ENCODE results near the gene DAPP1.

DAPP1 gene

DNA sequence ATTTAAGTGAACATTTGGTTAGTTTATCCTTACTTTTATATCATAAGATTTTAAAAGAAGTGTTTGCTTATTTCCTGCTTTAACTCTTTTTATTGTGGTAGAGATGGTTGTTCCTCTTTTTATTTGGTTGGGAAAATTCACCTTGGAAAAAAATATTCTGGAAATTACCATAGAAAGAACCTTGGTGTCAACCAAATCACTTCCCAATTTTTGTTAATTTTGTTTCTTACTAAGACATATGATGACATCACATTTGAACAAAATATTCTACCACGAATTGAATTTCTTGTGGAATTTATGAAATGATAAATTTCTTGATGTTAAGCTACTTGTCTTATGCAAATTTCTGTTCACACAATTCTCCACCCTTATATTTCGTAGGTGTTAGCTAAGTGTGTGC is 43.9 kb downstream of the DAPP1 start:
- no peak overlapping the region for H3K4me3 ChIP-seq (ENCODE audit: low read length)
- DNase-seq (ENCODE audit: low read depth) = no peak
- TF ChIP-seq, protein P1, sequence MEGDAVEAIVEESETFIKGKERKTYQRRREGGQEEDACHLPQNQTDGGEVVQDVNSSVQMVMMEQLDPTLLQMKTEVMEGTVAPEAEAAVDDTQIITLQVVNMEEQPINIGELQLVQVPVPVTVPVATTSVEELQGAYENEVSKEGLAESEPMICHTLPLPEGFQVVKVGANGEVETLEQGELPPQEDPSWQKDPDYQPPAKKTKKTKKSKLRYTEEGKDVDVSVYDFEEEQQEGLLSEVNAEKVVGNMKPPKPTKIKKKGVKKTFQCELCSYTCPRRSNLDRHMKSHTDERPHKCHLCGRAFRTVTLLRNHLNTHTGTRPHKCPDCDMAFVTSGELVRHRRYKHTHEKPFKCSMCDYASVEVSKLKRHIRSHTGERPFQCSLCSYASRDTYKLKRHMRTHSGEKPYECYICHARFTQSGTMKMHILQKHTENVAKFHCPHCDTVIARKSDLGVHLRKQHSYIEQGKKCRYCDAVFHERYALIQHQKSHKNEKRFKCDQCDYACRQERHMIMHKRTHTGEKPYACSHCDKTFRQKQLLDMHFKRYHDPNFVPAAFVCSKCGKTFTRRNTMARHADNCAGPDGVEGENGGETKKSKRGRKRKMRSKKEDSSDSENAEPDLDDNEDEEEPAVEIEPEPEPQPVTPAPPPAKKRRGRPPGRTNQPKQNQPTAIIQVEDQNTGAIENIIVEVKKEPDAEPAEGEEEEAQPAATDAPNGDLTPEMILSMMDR (conservative IDR thresholded peaks at IDR 0.05; ENCODE audit: low read depth, low read length) = no peak

DNA sequence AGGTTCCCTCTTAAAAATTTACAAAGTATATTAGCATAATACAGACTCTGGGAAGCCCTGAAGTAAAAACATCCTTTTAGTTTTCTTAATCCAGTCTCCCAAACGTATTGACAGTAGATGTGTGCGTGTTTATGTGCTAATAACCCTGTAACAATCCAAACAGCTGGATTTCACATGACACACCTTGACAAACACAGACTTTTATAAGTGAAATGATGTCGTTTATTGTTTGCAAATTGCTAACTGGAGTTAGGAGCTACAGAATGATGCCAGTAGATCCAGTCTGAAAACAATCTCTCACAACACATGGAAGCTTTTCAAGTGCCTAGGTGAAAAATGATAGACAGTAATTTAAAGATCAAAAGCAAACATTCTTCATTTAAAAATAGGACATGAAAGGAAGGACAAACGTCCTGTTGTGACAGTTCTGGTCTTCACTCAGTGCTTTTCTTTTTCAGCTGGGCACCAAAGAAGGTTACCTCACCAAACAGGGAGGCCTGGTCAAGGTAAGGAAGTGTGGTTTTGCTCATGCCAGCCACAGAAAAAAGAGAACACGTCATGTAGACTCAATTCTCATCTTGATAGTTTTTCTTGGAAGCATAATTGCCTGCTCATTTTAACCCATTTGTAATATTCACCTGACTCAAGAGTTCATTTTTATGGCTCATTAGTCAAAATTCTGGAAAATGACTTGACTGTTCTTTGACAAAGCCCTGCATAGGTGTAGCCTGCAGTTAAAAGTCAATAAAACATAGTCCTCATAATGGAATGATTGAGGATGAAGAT is 44.7 kb downstream of the DAPP1 start:
- no peak for DNase-seq (ENCODE audit: low read depth)
- TF ChIP-seq, protein P1 (conservative IDR thresholded peaks at IDR 0.05; ENCODE audit: low read depth, low read length) = no peak
- H3K4me3 ChIP-seq (ENCODE audit: low read length) = no peak overlapping the region

DNA sequence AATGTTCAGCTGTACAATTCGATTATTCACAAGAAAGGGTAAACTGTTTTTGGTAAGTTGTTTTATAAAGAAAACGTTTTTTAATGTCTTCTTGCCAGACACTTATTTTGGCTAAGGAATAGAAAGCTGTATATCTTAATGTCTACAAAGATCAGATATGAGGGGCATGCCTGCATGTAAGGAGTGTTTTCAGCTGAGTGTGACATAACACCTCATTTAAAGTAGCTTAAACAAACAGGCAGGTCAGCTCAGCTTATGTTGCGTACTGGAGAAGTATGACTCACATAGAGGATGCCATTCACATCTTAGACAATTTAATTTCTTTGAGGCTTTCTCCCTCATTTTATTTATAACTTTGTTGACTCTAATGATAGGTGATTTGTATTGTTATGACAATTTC is 47.2 kb downstream of the DAPP1 start:
- TF ChIP-seq, protein P1 (conservative IDR thresholded peaks at IDR 0.05; ENCODE audit: low read depth, low read length) = no peak
- no peak overlapping the region for H3K4me3 ChIP-seq (ENCODE audit: low read length)
- peak; percentile 51 for DNase-seq (ENCODE audit: low read depth)

DNA sequence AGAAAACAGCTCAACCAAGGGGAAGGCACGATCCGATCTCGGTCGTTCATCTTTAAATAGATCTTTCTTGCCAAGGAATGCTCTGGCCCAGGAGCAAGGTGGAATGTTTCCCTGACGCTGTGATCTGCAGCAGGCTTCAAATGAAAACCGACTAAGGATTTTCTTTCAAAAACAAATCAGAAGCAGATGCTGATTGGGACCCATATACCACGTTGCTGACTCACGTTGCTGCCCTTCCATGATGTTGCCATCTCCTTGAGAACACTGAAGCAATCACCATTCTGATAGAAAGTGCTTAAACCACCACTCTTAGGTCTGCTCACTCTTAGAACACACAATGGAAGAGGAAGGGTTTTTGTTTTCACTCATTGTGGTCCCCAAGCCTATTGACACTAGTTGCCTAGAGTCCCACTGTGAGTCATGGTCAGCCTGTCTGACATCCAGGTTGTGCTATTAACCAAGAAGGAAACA is 51.5 kb downstream of the DAPP1 start:
- DNase-seq (ENCODE audit: low read depth) = no peak
- no peak overlapping the region for H3K4me3 ChIP-seq (ENCODE audit: low read length)
- TF ChIP-seq, protein P1 (conservative IDR thresholded peaks at IDR 0.05; ENCODE audit: low read depth, low read length) = no peak

DNA sequence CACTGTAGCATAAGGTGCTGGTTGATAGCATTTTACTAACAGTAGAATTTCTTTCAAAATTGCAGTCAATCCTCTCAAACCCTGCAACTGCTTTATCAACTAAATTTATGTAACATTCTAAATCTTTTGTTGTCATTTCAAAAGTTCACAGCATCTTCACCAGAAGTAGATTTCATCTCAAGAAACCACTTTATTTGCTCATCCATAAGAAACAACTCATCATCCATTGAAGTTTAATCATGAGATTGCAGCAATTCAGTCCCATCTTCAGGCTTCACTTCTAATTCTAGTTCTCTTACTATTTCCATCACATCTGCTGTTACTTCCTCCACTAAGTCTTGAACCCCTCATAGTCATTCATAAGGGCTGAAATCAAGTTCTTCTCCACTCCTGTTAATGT is 55.9 kb downstream of the DAPP1 start:
- no peak for DNase-seq (ENCODE audit: low read depth)
- TF ChIP-seq, protein P1 (conservative IDR thresholded peaks at IDR 0.05; ENCODE audit: low read depth, low read length) = no peak
- no peak overlapping the region for H3K4me3 ChIP-seq (ENCODE audit: low read length)

DNA sequence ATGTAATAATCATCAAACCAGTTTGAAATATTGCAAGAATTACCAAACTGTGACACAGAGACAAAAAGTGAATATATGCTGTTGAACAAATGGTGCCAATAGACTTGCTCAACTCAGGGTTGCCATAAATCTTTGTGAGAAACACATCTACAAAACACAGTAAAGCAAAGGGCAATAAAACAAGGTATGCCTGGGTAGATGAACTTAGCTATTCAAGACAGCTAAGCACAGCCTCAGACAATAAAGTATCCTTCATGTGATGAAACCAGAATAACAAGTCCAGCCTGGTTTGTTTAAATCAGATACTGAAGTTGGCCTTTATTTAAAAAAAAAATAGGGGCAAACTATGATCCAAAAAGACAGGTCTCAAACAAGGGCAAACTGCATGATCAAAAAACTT is 58.4 kb downstream of the DAPP1 start:
- TF ChIP-seq, protein P1 (conservative IDR thresholded peaks at IDR 0.05; ENCODE audit: low read depth, low read length) = no peak
- H3K4me3 ChIP-seq (ENCODE audit: low read length) = no peak overlapping the region
- DNase-seq (ENCODE audit: low read depth) = no peak

DNA sequence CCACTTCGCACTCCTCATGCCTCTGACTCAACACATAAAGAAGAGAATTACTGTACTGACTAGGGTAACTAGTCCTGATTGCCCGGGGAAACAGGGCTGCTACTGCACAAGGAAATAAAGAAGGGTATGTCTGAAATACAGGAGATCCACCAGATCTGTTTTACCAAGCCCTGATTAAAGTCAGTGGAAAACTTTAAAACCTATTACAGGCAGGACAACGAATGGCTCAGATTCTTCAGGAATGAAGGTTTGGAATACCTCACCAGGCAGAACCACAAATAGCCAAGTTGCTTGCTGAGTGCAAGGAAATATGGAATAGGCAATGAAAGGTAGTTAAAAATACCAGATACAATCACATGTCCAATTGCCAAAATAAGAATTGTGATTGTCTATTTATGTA is 60.3 kb downstream of the DAPP1 start:
- no peak for DNase-seq (ENCODE audit: low read depth)
- TF ChIP-seq, protein P1 (conservative IDR thresholded peaks at IDR 0.05; ENCODE audit: low read depth, low read length) = no peak

More for the DNA sequence above, 60.3 kb downstream of the DAPP1 start:
- H3K4me3 ChIP-seq (ENCODE audit: low read length) = no peak overlapping the region

All from retinal pigment epithelial cell (primary cell).